Astrocyte (in vitro differentiated cells and primary cell): ENCODE data around the gene LENG1. TPM values are rescaled to one million over a fixed set of nuclear protein-coding genes. Genes with fewer than 3 reads are reported as not detected.

Experiments
- DNase-seq: peaks from one replicate; pipeline ENCODE4 v3.0.0-alpha.2; 2010; ENCODE audit warnings: low read depth
- FAIRE-seq: peaks from 2 replicates; lab custom pipeline; 2011; peaks lifted over from hg19 to GRCh38; lab: Jason Lieb, UNC
- H2AFZ ChIP-seq: 2 replicates; pipeline ENCODE4 v1.6.0; 2012; ENCODE audit warnings: low read depth, low read length, inconsistent platforms
- H3K27ac ChIP-seq: 2 replicates; pipeline ENCODE4 v1.5.1; 2011; ENCODE audit warnings: low read depth, low read length, inconsistent platforms
- H3K27me3 ChIP-seq: 2 replicates; pipeline ENCODE4 v1.6.0; 2011; ENCODE audit warnings: low read length, inconsistent platforms; ENCODE audit not compliant: insufficient read depth
- H3K36me3 ChIP-seq: 2 replicates; pipeline ENCODE4 v1.5.1; 2011; ENCODE audit warnings: low read length, inconsistent platforms; ENCODE audit not compliant: insufficient read depth
- H3K4me1 ChIP-seq: 2 replicates; pipeline ENCODE4 v1.5.1; 2011; ENCODE audit warnings: low read length, inconsistent platforms; ENCODE audit not compliant: insufficient read depth
- H3K4me2 ChIP-seq: 2 replicates; pipeline ENCODE4 v1.6.0; 2012; ENCODE audit warnings: low read length, inconsistent platforms
- H3K4me3 ChIP-seq: 2 replicates; pipeline ENCODE4 v1.5.1; 2011; ENCODE audit warnings: low read depth, mild to moderate bottlenecking, low read length, inconsistent platforms; ENCODE audit not compliant: insufficient read depth
- H3K79me2 ChIP-seq: 2 replicates; pipeline ENCODE4 v1.6.0; 2012; ENCODE audit warnings: mild to moderate bottlenecking, low read length, inconsistent platforms; ENCODE audit not compliant: insufficient read depth
- H3K9ac ChIP-seq: 2 replicates; pipeline ENCODE4 v1.6.0; 2012; ENCODE audit warnings: mild to moderate bottlenecking, low read length, inconsistent platforms
- H3K9me3 ChIP-seq: 2 replicates; pipeline ENCODE4 v1.5.1; 2012; ENCODE audit warnings: low read depth, mild to moderate bottlenecking, low read length, inconsistent platforms; ENCODE audit not compliant: insufficient read depth
- H4K20me1 ChIP-seq: 2 replicates; pipeline ENCODE4 v1.6.0; 2012; ENCODE audit warnings: low read length, inconsistent platforms; ENCODE audit not compliant: insufficient read depth
- H3K27ac Mint-ChIP-seq: one replicate; pipeline ENCODE4 v1.8.0; 2021; ENCODE audit warnings: mild to moderate bottlenecking, mixed read lengths; ENCODE audit not compliant: unreplicated experiment
- H3K27me3 Mint-ChIP-seq: one replicate; pipeline ENCODE4 v1.8.0; 2021; ENCODE audit warnings: low read depth, mixed read lengths; ENCODE audit not compliant: unreplicated experiment
- H3K36me3 Mint-ChIP-seq: one replicate; pipeline ENCODE4 v1.8.0; 2021; ENCODE audit warnings: low read depth, mixed read lengths; ENCODE audit not compliant: unreplicated experiment
- H3K4me1 Mint-ChIP-seq: one replicate; pipeline ENCODE4 v1.8.0; 2021; ENCODE audit warnings: low read depth, mixed read lengths; ENCODE audit not compliant: unreplicated experiment
- H3K4me3 Mint-ChIP-seq: one replicate; pipeline ENCODE4 v1.8.0; 2021; ENCODE audit warnings: mild to moderate bottlenecking, moderate library complexity, mixed read lengths; ENCODE audit not compliant: unreplicated experiment
- H3K9me3 Mint-ChIP-seq: one replicate; pipeline ENCODE4 v1.8.0; 2021; ENCODE audit warnings: mild to moderate bottlenecking, mixed read lengths; ENCODE audit not compliant: unreplicated experiment
- EZH2 ChIP-seq: IDR thresholded peaks from 2 replicates; pipeline ENCODE4 v1.6.1; 2012; ENCODE audit warnings: mild to moderate bottlenecking, low read length, inconsistent platforms; ENCODE audit not compliant: insufficient read depth
- total RNA-seq: library from RNA; stranded (reverse); gene quantifications from 2 replicates; pipeline ENCODE4 v1.2.1, GENCODE V29; 2021
- TF ChIP-seq, protein P1 (sequence below): IDR thresholded peaks from 2 replicates; pipeline ENCODE4 v1.5.1; 2011; ENCODE audit warnings: low read depth, mild to moderate bottlenecking, inconsistent platforms, low read length, moderate library complexity; ENCODE audit not compliant: insufficient read depth

Gene LENG1
- total RNA-seq, 1 donor from 2014 or later = 4.8 TPM

DNA sequence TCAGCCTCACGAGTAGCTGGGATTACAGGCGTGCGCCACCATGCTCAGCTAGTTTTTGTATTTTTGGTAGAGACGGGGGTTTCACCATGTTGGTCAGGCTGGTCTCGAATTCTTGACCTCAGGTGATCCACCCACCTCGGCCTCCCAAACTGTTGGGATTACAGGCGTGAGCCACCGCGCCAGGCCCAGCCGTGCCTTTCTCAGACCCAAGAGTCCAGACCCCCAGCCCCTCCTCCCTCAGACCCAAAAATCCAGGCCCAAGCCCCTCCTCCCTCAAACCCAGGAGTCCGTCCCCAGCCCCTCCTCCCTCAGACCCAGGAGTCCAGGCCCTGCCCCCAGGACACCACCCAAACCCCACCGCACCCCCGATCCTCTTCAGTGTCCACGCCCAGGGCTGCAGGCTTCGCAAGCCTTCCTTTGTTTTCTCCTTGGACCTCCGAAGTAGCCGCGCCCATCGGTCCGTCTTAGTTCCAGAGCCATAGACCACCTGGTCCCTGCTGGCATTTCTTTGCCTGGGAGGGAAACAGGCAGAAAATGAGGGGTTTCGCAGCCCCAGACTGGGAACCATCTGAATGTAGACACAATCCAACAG is 9.7 kb upstream of the LENG1 start:
- Mint-ChIP-seq H3K4me1 (peaks cover 2% of the 10 kb centered on the region), H3K27ac (no peak overlapping the region), H3K36me3 (no peaks in the 10 kb centered on the region), H3K4me3 (no peak overlapping the region), H3K27me3 (peaks cover 10% of the 10 kb centered on the region), H3K9me3 (peaks cover under 1% of the 10 kb centered on the region)
- Histone ChIP-seq H4K20me1 (no peaks in the 10 kb centered on the region), H3K36me3 (no peaks in the 10 kb centered on the region), H3K9me3 (no peaks in the 10 kb centered on the region), H2AFZ (no peak overlapping the region), H3K4me2 (no peak overlapping the region), H3K9ac (no peak overlapping the region), H3K27ac (no peak overlapping the region), H3K27me3 (no peaks in the 10 kb centered on the region), H3K79me2 (no peaks in the 10 kb centered on the region), H3K4me1 (peaks cover 4% of the 10 kb centered on the region), H3K4me3 (no peak overlapping the region)
- DNase-seq (no peak), FAIRE-seq (no peak)
- TF ChIP-seq, protein P1, sequence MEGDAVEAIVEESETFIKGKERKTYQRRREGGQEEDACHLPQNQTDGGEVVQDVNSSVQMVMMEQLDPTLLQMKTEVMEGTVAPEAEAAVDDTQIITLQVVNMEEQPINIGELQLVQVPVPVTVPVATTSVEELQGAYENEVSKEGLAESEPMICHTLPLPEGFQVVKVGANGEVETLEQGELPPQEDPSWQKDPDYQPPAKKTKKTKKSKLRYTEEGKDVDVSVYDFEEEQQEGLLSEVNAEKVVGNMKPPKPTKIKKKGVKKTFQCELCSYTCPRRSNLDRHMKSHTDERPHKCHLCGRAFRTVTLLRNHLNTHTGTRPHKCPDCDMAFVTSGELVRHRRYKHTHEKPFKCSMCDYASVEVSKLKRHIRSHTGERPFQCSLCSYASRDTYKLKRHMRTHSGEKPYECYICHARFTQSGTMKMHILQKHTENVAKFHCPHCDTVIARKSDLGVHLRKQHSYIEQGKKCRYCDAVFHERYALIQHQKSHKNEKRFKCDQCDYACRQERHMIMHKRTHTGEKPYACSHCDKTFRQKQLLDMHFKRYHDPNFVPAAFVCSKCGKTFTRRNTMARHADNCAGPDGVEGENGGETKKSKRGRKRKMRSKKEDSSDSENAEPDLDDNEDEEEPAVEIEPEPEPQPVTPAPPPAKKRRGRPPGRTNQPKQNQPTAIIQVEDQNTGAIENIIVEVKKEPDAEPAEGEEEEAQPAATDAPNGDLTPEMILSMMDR = no peak
- TF ChIP-seq EZH2 = no peak

DNA sequence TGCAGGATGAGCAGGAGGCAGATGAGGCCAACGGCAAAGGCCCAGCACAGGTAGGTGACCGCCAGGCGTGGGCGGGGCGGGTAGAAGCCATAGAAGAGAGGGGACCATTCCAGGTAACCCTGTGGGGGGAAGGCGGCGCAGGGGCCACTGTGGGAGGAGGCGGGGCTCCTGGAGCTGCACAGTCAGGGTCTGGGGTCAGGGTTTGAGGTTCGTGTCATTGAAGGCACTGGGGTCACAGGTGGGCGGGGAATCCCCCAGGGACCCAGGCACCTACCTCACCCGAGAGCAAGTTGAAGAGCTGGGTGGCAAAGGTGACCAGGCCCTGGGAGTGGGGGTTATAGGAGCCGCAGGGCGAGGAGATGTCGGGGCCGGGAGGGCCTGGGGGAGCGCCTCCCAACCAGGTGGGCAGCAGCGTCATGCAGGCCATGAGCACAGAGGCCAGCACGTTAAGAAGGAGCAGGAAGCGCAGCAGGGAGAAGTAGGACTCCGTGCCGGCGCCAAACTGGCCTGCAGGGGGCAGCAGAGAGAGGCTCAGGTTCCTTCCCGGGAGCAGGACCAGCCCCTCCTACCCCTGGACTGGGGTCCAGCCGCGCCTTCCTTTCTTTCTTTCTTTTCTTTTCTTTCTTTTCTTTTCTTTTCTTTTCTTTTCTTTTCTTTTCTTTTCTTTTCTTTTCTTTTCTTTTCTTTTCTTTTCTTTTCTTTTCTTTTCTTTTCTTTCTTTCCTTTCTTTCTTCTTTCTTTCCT is 8.8 kb upstream of the LENG1 start:
- Mint-ChIP-seq H3K27me3 (peaks cover 10% of the 10 kb centered on the region), H3K36me3 (peaks cover 2% of the 10 kb centered on the region), H3K4me1 (peaks cover 2% of the 10 kb centered on the region), H3K27ac (no peak overlapping the region), H3K9me3 (peaks cover 7% of the 10 kb centered on the region), H3K4me3 (no peak overlapping the region)
- H3K27ac ChIP-seq = no peak overlapping the region
- H3K9ac ChIP-seq = no peak overlapping the region
- no peak overlapping the region for H3K4me3 ChIP-seq
- no peaks in the 10 kb centered on the region for H3K9me3 ChIP-seq
- no peaks in the 10 kb centered on the region for H3K79me2 ChIP-seq
- H2AFZ ChIP-seq = peak overlapping the region; percentile 10
- no peaks in the 10 kb centered on the region for H3K36me3 ChIP-seq
- H4K20me1 ChIP-seq = no peaks in the 10 kb centered on the region
- FAIRE-seq = no peak
- TF ChIP-seq EZH2 = no peak
- TF ChIP-seq, protein P1 = peak; percentile 63
- H3K27me3 ChIP-seq = no peaks in the 10 kb centered on the region
- DNase-seq = peak; percentile 45
- H3K4me2 ChIP-seq = no peak overlapping the region
- H3K4me1 ChIP-seq = peaks cover 5% of the 10 kb centered on the region

DNA sequence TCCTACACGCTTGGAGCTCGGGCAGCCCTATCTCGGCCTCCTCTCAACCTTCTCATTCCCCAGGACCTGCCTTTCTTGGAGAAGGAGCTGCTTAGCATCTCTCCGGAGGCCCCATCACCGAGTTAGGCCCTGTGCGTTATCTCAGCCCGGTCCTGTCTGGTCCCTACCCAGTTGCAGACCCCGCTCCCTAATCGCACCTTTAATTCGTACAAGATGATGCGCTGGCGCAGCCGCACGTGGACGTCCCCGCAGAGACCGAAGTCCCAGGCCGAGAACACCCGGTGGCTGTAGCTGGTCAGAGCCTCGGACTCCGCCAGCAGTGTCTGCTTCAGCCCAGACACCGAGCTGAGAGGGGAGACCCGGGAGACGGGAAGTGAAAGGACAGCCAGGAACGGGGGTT is 5.7 kb upstream of the LENG1 start:
- no peak overlapping the region for H3K27ac Mint-ChIP-seq
- no peak for TF ChIP-seq EZH2
- TF ChIP-seq, protein P1 = no peak
- no peak overlapping the region for H3K4me3 Mint-ChIP-seq
- H3K9me3 Mint-ChIP-seq = peaks cover 7% of the 10 kb centered on the region
- DNase-seq = no peak
- Histone ChIP-seq H3K27me3 (no peaks in the 10 kb centered on the region), H3K4me3 (no peak overlapping the region), H3K9ac (no peak overlapping the region), H2AFZ (no peak overlapping the region), H3K27ac (no peak overlapping the region), H4K20me1 (no peaks in the 10 kb centered on the region), H3K4me1 (peaks cover 12% of the 10 kb centered on the region), H3K4me2 (no peak overlapping the region), H3K36me3 (no peaks in the 10 kb centered on the region), H3K9me3 (no peaks in the 10 kb centered on the region), H3K79me2 (no peaks in the 10 kb centered on the region)
- peaks cover 10% of the 10 kb centered on the region for H3K27me3 Mint-ChIP-seq
- H3K36me3 Mint-ChIP-seq = peaks cover 6% of the 10 kb centered on the region
- no peak for FAIRE-seq
- H3K4me1 Mint-ChIP-seq = peaks cover 7% of the 10 kb centered on the region
